Fibroblast of skin of scalp (primary cell): ENCODE measurements around the gene NLRC5.
A peak's percentile ranks its signal among the peaks of the same experiment; 100 is the strongest.

ENCODE experiments used
- DNase-seq: peaks from one replicate; pipeline ENCODE4 v3.0.0-alpha.2; 2013

The NLRC5 gene

GRCh38 chr16:57081744-57082143 is 92.4 kb downstream of the NLRC5 start:
- DNase-seq = no peak

- no peak for DNase-seq
Observed at GRCh38 chr16:57082664-57083063, 93.3 kb downstream of the NLRC5 start.

GRCh38 chr16:57083485-57084126 is 94.2 kb downstream of the NLRC5 start:
- DNase-seq = no peak

GRCh38 chr16:57084257-57084770 is 95.0 kb downstream of the NLRC5 start:
- peak; percentile 77 for DNase-seq

- no peak for DNase-seq
Observed at GRCh38 chr16:57084996-57085395, 95.6 kb downstream of the NLRC5 start.

GRCh38 chr16:57087003-57087402 is 97.6 kb downstream of the NLRC5 start:
- DNase-seq = no peak

GRCh38 chr16:57089406-57089805 is 100.0 kb downstream of the NLRC5 start:
- no peak for DNase-seq

GRCh38 chr16:57091200-57091974 is 102.0 kb downstream of the NLRC5 start:
- DNase-seq = peak; percentile 42

- DNase-seq = peak; percentile 72
Observed at GRCh38 chr16:57091975-57092785, 102.8 kb downstream of the NLRC5 start, which contains the start of gene CPNE2. CPNE2 (plus strand) TSS chr16:57092583; CDS start chr16:57110743, 18,160 bp downstream.

GRCh38 chr16:57092786-57093411 is 103.5 kb downstream of the NLRC5 start:
- peak; percentile 35 for DNase-seq

GRCh38 chr16:57093666-57094564 is 104.6 kb downstream of the NLRC5 start:
- DNase-seq = no peak

- DNase-seq = no peak
Observed at GRCh38 chr16:57094911-57095310, 105.6 kb downstream of the NLRC5 start.

- no peak for DNase-seq
Observed at GRCh38 chr16:57096192-57096591, 106.8 kb downstream of the NLRC5 start.

GRCh38 chr16:57096793-57097192 is 107.4 kb downstream of the NLRC5 start:
- no peak for DNase-seq

- no peak for DNase-seq
Observed at GRCh38 chr16:57098188-57098841, 109.0 kb downstream of the NLRC5 start.

- DNase-seq = peak; percentile 57
Observed at GRCh38 chr16:57099965-57100364, 110.6 kb downstream of the NLRC5 start.

GRCh38 chr16:57100445-57100844 is 111.1 kb downstream of the NLRC5 start:
- DNase-seq = no peak

- no peak for DNase-seq
Observed at GRCh38 chr16:57102888-57103851, 113.8 kb downstream of the NLRC5 start.

GRCh38 chr16:57104706-57105105 is 115.3 kb downstream of the NLRC5 start:
- no peak for DNase-seq

- no peak for DNase-seq
Observed at GRCh38 chr16:57105184-57105583, 115.8 kb downstream of the NLRC5 start.
